NCI-H345 treated with DMSO at 0.1 percent for 48 hours (cell line): ENCODE results near the gene ABCA8.
"Not testable (repeated sequence)": the region's sequence is repeated elsewhere in the genome, so short reads cannot be mapped to it uniquely, and the experiment has no call there.

Source experiments
- DNase-seq: peaks from one replicate; lab custom pipeline; 2025; ENCODE audit not compliant: unreplicated experiment; lab: John Stamatoyannopoulos, UW

The ABCA8 gene

DNA sequence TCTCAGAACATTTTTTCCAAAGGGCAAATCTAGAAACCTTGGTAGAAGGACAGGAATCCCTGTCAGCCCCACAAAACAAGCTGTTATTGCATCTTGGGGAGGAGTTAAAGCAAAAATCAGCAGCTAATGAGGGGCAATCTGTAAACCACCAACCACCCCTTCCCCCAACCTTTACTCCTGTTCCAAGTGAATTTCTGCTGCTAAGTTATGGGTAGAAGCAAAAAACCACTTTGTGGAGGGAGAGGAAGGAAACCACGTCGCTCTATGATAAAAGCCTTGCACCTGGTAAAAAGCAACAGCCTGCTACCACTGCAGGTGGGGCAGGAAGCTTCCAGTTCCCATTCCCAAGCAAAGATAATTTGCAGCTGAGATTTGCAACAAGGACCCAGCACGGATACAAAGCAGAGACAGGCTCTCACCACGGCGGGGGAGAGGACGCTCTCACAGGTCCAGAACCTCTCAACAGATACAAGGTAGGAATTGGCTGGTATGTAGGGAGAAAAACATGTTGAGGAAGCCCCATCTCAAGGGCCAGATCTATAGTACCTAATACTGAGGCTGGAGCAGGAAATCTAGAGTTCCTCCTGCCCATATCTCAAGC lies 10.7 kb downstream of the ABCA8 start:
- no peak for DNase-seq

DNA sequence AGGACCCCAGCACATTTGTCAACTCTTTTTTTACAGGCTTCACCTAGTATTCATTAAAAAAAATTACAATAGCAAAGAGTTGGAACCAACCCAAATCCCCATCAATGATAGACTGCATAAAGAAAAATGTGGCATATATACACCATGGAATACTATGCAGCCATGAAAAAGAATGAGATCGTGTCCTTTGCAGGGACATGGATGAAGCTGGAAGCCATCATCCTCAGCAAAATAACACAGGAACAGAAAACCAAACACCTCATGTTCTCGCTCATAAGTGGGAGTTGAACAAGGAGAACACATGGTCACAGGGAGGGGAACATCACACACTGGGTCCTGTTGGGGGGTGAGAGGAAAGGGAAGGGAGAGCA lies 11.4 kb downstream of the ABCA8 start:
- not testable (repeated sequence) for DNase-seq

DNA sequence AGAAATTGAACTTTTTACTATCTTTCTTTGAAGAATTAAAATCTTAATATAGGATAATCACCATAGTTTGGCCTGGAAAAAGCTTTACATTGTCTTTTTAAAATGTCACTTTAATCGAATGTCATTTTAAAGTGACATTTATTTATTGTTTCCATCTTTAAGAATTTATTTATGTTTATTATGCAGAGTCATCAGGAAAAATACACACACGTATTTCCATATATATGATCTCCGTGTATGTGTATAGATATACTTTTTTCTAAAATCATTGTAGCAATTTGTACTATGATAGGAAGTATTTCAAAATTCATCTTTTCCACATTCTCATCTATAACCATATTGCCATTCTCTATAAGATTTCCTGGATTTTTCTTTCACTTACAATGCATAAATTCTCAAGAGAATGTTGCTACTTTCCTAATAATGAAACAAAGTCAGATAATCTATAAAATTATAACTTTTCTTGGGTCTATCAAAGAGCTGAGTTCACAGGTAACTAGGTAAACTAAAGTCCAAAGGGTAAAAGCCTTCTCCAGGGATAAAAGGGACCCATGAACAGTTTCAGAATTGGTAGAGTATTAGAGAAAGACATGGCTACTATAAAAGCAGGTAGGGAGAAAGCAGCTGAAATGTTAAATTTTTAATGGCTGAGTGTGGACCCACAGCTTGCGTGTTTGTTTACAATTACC lies 11.9 kb downstream of the ABCA8 start:
- no peak for DNase-seq

DNA sequence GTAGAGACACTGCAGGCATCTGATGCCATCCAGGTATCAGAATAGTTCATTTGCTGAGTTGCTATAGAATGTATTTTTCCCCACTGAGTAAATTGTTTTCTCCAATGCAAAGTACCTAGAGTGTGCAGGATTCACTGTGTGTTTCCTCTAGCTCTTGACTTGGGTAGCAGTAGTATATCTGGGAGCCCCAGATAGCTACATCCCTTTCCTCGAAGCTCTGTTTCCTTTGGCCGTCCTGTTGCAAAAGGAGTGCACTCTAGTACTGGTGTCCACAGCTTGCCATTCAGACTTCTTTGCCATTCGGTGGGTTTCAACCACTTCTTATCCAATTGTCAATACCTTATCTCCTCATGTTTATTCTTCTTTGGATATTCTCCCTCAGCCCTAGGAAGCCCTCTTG lies 12.8 kb downstream of the ABCA8 start:
- DNase-seq: no peak

DNA sequence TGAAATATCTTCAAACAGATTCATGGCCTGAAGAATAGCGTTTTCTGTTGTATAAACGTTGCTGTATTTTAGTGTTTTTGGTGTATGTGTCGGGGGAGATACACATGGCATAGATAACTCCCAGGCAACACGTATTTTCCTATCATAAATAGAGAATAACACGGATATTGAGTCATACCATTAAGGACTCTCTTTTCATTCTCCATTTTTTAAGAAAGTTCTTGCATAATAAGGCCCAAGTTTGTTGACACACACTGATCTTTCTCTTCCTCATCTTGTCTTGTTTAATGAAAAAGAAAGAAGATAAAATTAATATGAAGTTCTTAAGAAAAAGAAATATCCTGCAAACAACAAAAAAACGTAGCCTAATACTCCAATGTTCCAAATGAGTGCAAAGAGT lies 13.4 kb downstream of the ABCA8 start:
- no peak for DNase-seq

DNA sequence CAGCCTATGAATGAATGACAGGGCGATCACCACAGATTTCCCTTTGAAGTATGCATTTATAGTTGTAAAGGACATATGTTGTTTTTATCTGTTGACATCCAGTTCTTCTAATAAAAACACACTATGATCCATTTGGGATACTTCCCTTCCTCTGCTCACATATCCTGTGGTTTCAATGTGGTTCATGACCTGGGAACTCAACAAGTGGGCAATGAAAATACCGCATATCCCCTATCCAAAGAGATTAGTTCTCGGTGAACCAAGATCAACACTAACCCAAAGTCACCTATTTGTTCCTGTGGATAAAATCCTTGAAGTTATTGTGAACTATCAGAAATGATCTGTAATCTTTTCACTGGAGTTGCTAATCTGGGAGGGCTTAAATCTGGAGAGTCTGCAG lies 16.0 kb downstream of the ABCA8 start:
- DNase-seq: no peak

DNA sequence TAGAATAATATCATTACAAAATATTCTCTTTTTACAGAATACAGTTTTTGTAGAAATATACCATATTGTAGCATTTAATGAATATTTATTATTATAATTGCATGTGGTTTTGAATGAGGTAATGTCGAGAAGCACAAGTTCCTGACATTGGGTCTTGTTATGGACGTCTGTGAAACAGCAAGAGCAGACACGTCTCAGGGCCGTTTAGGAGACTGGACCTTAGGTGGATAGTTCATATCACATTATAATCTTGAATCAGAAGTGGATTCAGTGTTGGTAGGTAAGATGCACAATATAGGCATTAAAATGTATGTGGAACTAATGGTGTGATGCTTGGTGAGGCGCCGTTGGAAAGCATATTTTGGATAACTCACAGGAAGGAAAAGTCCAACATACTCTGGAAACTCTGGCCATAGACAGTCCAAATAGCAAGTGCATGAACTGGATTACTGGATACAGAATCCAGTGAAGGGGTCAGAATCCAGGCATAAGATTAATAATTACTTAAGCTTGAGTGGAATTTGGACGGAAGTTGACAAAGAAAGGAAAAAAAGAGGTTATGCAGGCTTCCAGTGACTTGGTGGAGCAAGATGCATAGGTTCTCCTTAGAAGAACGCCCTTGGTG lies 17.2 kb downstream of the ABCA8 start:
- no peak for DNase-seq

DNA sequence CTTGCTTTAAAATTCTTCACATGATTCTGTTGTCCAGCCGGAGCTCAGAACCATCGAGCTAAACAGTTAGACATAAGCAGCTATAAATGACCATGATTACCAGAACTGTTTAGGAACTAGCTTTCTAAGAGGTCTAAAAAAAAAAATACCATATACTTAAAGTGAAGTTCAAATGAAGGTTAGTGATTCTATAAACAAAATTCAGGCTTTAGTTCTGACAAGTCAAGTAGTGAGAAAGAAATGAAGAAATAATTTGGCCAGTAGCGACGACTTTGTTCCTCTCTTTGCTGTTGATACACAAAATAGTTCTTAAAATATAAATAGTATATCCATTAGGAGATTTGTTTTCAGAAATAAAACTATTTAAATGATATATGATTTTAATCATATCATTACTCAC lies 27.7 kb downstream of the ABCA8 start:
- no peak for DNase-seq

DNA sequence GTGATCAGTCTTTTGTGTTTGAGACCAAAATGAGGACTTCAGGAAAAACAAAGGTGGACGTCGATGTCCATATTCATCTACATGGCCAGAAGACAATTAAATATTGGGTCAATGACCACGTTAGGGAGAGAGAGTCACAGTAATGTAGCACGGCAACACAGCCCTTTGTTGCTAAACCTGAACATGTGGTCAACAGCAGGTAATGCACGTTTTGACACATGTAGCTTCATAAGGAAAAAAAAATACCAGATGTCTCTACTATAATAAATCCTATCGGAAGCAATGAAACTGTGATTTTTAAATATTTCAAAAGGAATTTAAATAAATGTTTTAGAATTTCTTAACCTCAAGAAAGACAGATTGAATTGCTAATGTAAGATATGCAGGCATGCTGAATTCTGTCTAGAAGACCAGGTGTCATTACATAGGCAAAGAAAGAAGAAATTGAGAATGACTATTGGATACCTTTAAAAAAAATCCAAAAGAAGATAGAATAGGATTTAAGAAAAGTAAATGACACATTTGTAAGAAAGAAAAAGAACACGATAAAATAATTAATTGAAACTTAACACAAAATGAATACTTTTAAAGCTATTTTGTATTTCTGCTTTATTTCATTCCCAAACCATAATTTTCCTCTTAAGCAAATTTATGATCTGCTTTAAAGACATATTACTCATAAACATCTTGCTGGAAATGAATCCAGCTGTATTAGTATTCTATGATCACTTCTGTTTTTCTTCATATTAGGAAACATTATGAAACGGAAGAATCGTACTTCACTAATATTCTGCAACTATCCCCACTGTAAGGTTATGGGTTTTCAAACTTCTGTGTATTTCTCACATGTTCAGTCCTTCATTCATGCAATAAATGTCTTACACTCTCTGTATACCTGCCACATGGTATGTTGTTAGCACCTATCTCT lies 30.1 kb downstream of the ABCA8 start:
- no peak for DNase-seq

DNA sequence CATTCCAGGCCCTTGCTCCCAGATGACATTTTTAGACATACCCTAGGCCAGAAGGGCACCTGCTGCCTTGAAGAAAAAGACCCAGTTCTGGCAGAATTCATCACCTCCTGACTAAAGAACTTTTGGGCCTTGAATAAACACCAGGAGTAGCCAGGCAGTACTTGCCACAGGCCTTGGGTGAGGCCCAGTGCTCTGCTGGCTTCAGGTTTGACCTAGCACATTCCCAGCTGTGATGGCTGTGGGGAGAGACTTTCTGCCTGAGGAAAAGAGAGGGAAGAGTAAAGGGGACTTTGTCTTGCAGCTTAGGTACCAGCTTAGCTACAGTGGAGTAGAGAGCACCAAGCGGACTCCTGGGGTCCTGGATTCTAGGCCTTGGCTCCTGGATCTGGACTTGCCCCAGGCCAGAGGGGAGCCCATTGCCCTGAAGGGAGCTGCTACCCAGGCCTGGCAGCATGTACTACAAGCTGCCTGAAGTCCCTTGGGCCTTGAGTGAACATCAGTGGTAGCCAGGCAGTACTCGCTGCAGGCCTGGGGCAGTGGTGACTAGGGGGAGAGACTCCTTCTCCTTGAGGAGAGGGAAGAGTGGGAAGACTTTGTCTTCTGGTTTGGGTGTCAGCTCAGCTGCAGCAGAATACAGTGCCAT lies 44.3 kb downstream of the ABCA8 start:
- DNase-seq: no peak

DNA sequence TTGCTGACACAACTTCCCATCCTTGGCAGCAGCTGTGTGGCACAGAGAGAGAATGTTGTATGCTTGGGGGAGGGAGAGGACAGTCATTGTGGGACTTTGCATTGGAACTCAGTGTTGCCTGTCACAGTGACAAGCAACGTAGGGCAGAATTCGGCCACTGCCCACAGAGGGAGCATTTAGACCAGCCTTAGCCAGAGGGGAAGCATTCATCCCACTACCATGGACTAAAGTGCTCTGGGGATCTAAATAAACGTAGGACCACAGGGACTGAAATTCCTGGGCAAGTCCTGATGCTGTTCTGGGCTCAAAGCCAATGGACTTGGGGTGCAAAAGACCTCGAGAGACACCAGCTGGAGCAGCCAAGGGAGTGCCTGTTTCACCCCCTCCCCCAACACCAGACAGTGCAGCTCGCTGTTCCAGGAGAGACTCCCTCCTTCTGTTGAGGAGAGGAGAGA lies 44.9 kb downstream of the ABCA8 start:
- DNase-seq: no peak

DNA sequence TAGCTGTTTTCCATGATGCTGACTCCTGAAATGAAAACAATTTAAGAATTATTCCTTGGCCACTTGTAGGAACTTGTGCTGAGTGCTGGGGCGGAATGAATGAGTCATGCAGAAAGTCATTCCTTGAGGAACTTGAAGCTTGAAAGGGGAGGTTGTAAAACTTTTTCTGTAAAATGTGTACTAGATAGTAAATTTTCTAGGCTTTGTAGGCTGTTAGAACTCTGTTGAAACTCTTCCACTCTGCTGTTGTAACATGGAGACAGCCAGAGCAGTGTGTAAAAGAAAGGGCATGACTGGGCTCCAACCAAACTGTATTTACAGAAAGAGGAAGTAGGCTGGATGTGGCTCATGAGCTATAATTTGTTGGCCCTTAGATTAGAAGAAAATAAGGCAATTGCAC lies 46.1 kb downstream of the ABCA8 start:
- DNase-seq: no peak

DNA sequence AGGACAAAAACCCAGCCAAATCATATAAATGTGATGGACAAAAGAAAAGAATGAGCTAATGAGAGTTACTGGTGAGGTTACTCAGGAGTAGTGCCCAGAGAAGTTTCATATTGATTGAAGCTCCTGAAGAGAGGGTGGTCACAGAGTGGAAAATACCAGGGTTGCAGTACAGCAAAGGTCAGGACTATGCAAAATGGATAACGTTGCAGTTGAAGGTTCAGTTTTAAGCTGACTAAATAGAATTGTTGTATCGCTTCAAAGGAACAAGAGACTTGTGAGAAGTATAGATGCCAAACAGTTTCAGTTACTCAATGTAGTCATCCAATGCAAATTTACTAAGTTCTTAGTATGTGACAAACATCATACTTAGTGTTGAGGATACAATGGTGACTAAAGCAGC lies 47.1 kb downstream of the ABCA8 start:
- no peak for DNase-seq

DNA sequence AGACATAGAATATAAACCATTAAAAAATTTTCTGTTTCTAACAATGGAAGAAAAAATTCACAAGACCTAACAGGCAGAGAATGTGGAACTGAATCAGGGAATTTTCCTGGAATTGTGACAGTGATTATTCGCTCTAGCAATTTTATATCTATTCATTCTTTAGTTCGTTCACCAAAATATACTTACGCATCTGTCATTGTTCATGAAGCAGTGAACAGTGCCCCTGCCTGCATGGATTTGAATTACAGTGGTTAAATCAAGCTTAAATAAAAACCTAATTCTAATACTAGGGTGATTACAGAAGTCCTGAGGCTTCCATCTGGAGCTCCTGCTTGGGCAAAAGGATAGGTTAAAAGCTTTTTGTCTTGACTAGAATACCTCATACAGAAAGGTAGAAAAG lies 48.6 kb downstream of the ABCA8 start:
- no peak for DNase-seq

DNA sequence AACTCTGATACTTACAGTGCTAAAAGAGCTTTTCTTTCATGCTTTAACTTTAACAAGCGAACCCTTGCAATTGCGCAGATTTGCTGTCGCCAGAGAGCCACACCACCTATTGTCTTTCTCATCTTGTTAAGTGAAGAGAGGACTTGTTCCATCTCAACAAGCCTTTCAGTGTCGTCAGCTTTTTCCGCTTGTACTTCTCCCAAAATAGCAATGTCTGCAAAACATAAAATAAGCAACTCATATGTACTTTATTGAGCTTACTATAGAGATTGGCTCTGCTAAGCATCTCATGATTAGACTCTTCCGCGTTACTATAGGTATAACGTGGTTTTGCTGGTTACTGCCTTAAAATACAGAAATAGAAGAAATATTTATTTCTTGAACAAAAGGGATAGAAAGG lies 51.9 kb downstream of the ABCA8 start:
- no peak for DNase-seq

DNA sequence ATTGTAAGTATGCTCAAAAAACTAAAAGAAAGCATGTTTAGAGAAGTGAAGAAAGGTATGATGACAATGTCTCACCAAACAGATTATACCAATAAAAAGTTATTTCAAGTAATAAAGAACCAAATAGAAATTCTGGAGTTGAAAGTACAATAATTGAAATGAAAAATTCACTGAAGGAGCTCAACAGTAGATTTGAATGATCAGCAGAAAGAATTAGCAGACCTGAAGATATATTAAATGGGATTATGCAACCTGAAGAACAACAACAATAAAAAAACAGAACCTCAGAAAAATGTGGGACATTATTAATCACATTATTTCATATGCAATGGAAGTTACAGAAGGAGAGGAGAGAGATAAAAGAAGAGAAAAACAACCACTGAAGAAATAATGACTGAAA lies 57.6 kb downstream of the ABCA8 start:
- DNase-seq: no peak

DNA sequence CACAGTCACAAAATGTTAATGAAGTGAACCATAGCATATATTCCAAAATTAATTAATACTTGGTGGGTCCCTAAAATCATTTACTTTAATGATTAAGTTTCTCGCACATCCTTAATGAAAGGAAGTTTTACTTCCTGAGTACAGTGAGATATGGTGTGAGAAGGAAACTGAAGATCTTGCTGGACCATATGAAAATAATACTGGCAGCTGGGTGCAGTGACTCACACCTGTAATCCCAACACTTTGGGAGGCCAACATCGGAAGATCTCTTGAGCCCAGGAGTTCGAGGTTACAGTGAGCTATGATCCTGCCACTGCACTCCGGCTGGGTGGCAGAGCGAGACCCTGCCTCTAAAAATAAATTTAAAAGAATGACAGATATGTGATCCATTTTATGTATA lies 62.5 kb downstream of the ABCA8 start:
- no peak for DNase-seq

DNA sequence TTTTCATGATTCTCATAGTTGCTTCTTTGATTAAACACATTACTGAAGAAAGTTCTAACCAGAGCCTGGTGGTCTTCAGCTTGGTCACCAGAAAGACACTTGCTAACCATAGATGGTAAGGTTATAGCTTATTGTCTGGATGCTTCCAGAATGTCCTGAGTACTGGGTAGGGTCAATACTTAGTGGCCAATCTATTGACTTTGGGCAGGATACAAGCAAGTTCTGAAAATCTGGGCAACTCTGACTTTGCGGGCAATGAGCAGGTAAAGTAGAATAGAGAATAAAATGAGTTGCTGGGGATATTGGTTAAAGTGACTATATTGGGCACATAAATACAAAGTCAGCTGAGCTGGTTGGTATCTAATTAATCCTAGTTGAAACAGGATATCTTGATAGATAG lies 63.0 kb downstream of the ABCA8 start:
- DNase-seq: no peak

DNA sequence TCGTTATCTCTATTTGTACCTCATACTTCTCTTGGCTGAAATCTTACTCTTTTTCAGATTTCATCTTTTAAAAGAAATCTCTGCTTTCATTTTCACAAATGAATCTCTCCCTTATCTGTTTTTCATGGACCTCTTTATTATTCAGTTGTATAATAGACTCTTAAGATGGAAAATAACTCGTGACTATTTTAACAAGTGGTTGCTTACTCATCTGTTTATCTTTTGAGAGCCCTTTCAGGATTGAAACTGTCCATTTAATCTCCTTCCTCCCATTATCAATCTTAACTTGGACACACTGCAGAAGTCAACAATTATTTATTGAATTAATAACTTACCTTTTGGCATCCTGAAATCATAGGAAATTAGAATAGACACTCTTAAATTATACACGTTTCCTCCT lies 68.8 kb downstream of the ABCA8 start:
- no peak for DNase-seq

DNA sequence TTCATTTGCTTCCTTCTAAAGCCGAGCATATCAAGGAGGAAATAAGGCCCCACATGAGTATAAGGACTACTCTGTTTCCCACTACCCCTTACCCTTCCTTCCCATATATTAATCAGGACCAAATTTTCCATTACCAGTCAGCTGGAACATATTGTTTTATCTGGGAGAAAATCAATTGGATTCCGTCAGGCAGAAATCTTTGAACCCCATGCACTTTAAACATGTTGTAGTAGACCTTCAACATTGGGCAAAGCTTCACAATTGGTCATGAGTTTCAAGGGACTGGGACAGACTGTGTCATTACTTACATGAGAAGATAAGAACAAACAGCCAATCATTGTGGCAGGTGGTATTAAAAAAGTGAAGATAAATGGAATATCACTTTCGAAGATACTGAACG lies 70.3 kb downstream of the ABCA8 start:
- no peak for DNase-seq

DNA sequence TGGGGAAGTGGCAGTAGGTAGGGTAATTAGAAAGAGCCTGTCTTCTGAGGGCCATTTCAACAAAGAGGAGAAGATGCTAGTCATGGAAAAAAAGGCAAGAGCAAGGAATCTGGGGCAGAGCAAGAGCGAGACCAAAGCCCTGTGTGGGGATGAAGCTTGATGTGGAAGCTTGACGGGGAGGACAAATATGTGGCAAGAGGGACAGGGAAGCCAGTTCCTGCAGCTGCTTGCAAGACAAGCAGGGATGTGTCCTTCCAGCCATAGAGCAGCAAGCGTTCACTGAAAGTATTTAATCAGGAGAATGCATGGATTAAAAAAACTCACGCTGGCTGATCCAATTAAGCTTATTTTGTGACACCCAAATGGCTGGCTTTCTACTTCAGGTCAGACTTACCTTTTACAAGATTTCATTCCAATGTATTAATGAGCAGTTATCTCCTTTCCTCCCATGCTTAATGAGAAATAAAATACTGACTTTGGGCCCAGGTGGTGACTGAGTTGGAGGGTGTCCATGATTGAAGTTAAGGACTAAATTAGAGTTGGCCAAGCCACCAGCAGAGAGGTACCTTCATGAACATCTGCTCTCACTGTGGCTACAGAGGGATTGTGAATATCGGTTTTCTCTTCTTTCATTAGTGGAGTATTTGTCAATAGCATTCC lies 76.8 kb downstream of the ABCA8 start:
- DNase-seq: no peak
